ENCODE data around the gene APOBEC3G. TPM values are rescaled to one million over a fixed set of nuclear protein-coding genes. Genes with fewer than 3 reads are reported as not detected.

APOBEC3G gene
- total RNA-seq, 1 experiment from 2014 or later, result 9.5 TPM

GRCh38 chr22:39115977-39116621 is 39.0 kb downstream of the APOBEC3G start:
- CTCF ChIA-PET, result interaction anchor here (0.6 kb wide), 1 partner anchor 84 kb away, joined by 3 read pairs; no protein-coding TSS in a partner anchor

DNA sequence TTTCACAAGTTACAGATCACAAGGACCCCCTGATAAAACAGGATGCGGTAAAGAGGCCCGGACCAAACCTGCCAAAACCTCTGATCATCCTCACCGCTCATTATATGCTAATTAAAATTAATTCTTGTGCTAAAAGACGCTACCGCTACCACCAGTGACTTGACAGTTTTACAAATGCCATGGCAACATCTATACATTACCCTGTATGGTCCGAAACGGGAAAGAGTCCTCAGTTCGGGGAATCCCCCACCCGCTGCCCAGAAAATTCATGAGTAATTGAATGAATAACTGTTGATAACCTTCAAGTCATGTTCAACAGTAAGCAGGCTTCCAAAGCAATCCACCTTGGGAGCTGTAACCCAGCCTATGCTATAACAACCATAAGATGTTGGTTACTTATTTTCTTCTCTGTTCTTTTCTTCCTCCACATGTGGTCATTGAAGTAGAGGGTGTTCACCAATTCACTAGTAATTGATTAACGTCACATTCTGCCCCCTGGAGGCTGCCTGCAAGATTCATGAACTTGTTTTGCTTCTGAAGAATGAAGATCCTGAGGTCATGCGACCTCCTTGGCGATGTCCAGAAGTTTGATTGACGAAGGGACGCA is 40.6 kb downstream of the APOBEC3G start:
- Histone ChIP-seq H4K20me1 (ENCODE audit: insufficient read depth) (no peaks in the 10 kb centered on the region), H2AFZ (no peak overlapping the region), H3K4me3 (no peak overlapping the region), H3K4me1 (replicated peaks; ENCODE audit: insufficient read depth) (peaks cover 18% of the 10 kb centered on the region), H3K27ac (no peak overlapping the region), H3K9me2 (ENCODE audit: insufficient read depth) (no peaks in the 10 kb centered on the region), H3K79me2 (ENCODE audit: low read depth) (no peaks in the 10 kb centered on the region), H3K9me3 (ENCODE audit: insufficient read depth, low read depth) (no peaks in the 10 kb centered on the region), H3F3A (ENCODE audit: insufficient read depth, low read depth) (peaks cover 6% of the 10 kb centered on the region; the same call in 1 of the 2 replicates), H3K36me3 (ENCODE audit: low read depth) (no peaks in the 10 kb centered on the region), H3K4me2 (no peak overlapping the region), H3K27me3 (ENCODE audit: insufficient read depth, low read depth) (no peaks in the 10 kb centered on the region)
- peak; percentile 80 for TF ChIP-seq CTCF (conservative IDR thresholded peaks at IDR 0.05)
- no peak for TF ChIP-seq EZH2 (IDR thresholded peaks at IDR 0.05; ENCODE audit: low read depth)
- intact Hi-C loops (cut with micrococcal nuclease; ENCODE audit: unreplicated experiment), result loop anchor here (1.0 to 5.0 kb wide), 3 partner anchors 70 to 247 kb away; partner anchors contain the start of gene APOBEC3C
- BruUV-seq (replicated peaks), result no TSS peak
- POLR2A ChIA-PET (ENCODE audit: unreplicated experiment), result no interaction called here
- CTCF ChIA-PET, result no interaction called here
- peak; percentile 50 to 58 for DNase-seq

More at GRCh38 chr22:39115977-39116621, 39.0 kb downstream of the APOBEC3G start:
- Histone ChIP-seq H2AFZ (no peak overlapping the region), H3K9me2 (ENCODE audit: insufficient read depth) (no peaks in the 10 kb centered on the region), H3K79me2 (ENCODE audit: low read depth) (no peaks in the 10 kb centered on the region), H3K9me3 (ENCODE audit: insufficient read depth, low read depth) (no peaks in the 10 kb centered on the region), H3K4me1 (replicated peaks; ENCODE audit: insufficient read depth) (peaks cover 14% of the 10 kb centered on the region), H3K4me3 (no peak overlapping the region), H4K20me1 (ENCODE audit: insufficient read depth) (no peaks in the 10 kb centered on the region), H3K27ac (no peak overlapping the region), H3K36me3 (ENCODE audit: low read depth) (no peaks in the 10 kb centered on the region), H3K4me2 (no peak overlapping the region), H3K27me3 (ENCODE audit: insufficient read depth, low read depth) (no peaks in the 10 kb centered on the region), H3F3A (ENCODE audit: insufficient read depth, low read depth) (peaks cover 8% of the 10 kb centered on the region; the same call in 1 of the 2 replicates)
- no TSS peak for BruUV-seq (replicated peaks)
- intact Hi-C loops (cut with micrococcal nuclease; ENCODE audit: unreplicated experiment), result loop anchor here (5.0 kb wide), 1 partner anchor 69 kb away; no protein-coding TSS in a partner anchor
- DNase-seq, result no peak
- POLR2A ChIA-PET (ENCODE audit: unreplicated experiment), result interaction anchor here (0.7 kb wide), 1 partner anchor 226 kb away, joined by 3 read pairs; no protein-coding TSS in a partner anchor
- TF ChIP-seq EZH2 (IDR thresholded peaks at IDR 0.05; ENCODE audit: low read depth) (no peak), CTCF (conservative IDR thresholded peaks at IDR 0.05) (no peak)

DNA sequence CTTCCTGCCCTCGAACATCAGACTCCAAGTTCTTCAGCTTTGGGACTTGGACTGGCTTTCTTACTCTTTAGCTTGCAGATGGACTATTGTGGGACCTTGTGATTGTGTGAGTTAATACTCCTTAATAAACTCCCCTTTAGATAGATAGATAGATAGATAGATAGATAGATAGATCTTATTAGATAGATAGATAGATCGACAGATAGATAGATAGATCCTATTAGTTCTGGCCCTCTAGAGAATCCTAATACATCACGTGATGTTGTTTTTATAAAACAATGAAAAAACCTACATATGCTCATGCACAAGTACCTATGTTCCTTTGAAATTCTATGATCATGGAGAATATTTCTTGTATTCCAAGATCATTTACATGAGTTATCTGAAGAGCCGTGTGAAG is 43.9 kb downstream of the APOBEC3G start:
- H3K4me3 ChIP-seq, result no peak overlapping the region
- DNase-seq, result no peak
- no peak overlapping the region for H3K4me2 ChIP-seq
- no peak overlapping the region for H3K27ac ChIP-seq
- ChIA-PET CTCF (interaction anchor here (0.7 kb wide), 1 partner anchor 106 kb away, joined by 4 read pairs; no protein-coding TSS in a partner anchor), POLR2A (ENCODE audit: unreplicated experiment) (no interaction called here)
- H3K36me3 ChIP-seq (ENCODE audit: low read depth), result no peaks in the 10 kb centered on the region
- BruUV-seq (replicated peaks), result no TSS peak
- TF ChIP-seq CTCF (conservative IDR thresholded peaks at IDR 0.05), result no peak
- no peak for TF ChIP-seq EZH2 (IDR thresholded peaks at IDR 0.05; ENCODE audit: low read depth)
- H3K9me3 ChIP-seq (ENCODE audit: insufficient read depth, low read depth), result no peaks in the 10 kb centered on the region
- peaks cover 18% of the 10 kb centered on the region for H3K4me1 ChIP-seq (replicated peaks; ENCODE audit: insufficient read depth)
- H3K79me2 ChIP-seq (ENCODE audit: low read depth), result no peaks in the 10 kb centered on the region
- intact Hi-C loops (cut with micrococcal nuclease; ENCODE audit: unreplicated experiment), result loop anchor here (5.0 kb wide), 1 partner anchor 354 kb away; no protein-coding TSS in a partner anchor
- H3K27me3 ChIP-seq (ENCODE audit: insufficient read depth, low read depth), result no peaks in the 10 kb centered on the region
- H3K9me2 ChIP-seq (ENCODE audit: insufficient read depth), result no peaks in the 10 kb centered on the region
- H4K20me1 ChIP-seq (ENCODE audit: insufficient read depth), result no peaks in the 10 kb centered on the region
- peaks cover 8% of the 10 kb centered on the region; the same call in 1 of the 2 replicates for H3F3A ChIP-seq (ENCODE audit: insufficient read depth, low read depth)
- no peak overlapping the region for H2AFZ ChIP-seq
